HL-60 (cell line): ENCODE data around the gene TTN.

Source experiments
- DNase-seq, 2 experiments: peaks; one replicate each; pipeline ENCODE4 v3.0.0-alpha.2; 2010 to 2020; ENCODE audit warnings: low read depth in 1 of 2, low spot score in 1 of 2
- H3K27ac ChIP-seq: fragments of 250-450 bp; sonication (Bioruptor Pico); replicated peaks from 2 replicates; pipeline ENCODE4 v1.5.1; 2020; ENCODE audit warnings: mild to moderate bottlenecking, moderate library complexity
- H3K27me3 ChIP-seq: fragments of 250-450 bp; sonication (Bioruptor Pico); 2 replicates; pipeline ENCODE4 v1.5.1; 2021; ENCODE audit warnings: mild to moderate bottlenecking, moderate library complexity; ENCODE audit not compliant: insufficient read depth, poor library complexity, severe bottlenecking
- H3K4me3 ChIP-seq: replicated peaks from 2 replicates; pipeline ENCODE4 v1.5.1; 2011; ENCODE audit warnings: mild to moderate bottlenecking, control low read depth, low read length; ENCODE audit not compliant: insufficient read depth
- GABPA ChIP-seq: IDR thresholded peaks from 2 replicates; pipeline ENCODE4 v1.6.1; 2012; ENCODE audit warnings: low read depth
- POLR2AphosphoS5 ChIP-seq: IDR thresholded peaks from 2 replicates; pipeline ENCODE4 v1.6.1; 2012; ENCODE audit warnings: low read depth
- SPI1 ChIP-seq: IDR thresholded peaks from 2 replicates; pipeline ENCODE4 v1.6.1; 2012; ENCODE audit warnings: low read depth, mild to moderate bottlenecking, borderline replicate concordance
- TF ChIP-seq, protein P1 (sequence below): IDR thresholded peaks from one replicate; pipeline ENCODE4 v1.5.1; 2011; ENCODE audit warnings: low read length, control low read depth, inconsistent platforms; ENCODE audit not compliant: insufficient read depth
- TF ChIP-seq, protein P2 (sequence below): IDR thresholded peaks from 2 replicates; pipeline ENCODE4 v1.6.1; 2012; ENCODE audit warnings: low read depth; ENCODE audit not compliant: insufficient replicate concordance

TTN gene

DNA sequence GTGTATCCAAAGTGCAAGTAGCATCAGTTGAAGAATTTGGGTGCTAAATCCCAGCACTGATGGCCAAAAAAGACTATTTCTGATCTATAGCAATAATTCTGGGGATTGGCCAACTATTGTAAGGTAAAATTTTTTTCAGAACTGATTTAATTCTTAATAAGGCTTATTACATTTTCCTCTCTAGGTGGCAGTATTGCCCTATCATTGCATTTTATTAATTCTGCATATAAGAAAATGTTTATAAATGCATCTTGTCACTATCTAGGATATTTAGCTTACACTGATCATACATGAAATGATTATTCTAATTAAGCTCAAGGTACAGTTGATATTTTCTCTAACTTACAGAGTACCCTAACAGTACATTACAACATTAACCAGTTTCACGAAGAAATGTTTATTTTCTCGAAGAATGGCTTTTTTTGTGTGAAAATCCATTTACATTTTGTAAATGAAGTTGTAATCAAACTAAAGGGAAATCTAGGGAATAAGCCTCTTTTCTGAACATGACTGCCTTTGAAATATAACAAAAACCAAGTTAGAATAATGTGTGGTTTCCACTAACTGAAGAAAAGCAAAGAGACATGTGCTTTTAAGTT is 11.0 kb downstream of the TTN start:
- Histone ChIP-seq H3K27me3 (no peaks in the 10 kb centered on the region), H3K27ac (no peak overlapping the region), H3K4me3 (no peak overlapping the region)
- no peak for DNase-seq
- TF ChIP-seq SPI1 (no peak), POLR2AphosphoS5 (no peak), GABPA (no peak)

DNA sequence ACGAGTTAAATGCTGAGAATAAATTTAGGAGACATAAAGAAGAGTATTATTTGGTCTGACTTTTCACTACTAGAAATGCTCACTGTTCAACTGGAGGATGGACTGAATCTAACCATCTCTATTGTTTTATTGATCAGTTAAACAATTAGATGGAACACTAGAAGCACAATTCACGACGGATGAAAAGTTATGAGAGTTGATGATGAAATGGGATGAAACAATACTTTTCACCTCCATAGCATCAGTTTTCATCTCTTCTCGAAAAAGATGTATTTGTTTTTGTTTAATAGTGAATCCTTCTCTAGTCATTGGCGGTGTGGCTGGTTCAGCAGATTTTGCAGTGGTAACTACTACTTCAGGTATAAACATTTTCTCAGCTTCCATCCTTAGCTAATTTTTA is 19.3 kb downstream of the TTN start:
- no peak overlapping the region for H3K4me3 ChIP-seq
- H3K27me3 ChIP-seq: no peaks in the 10 kb centered on the region
- TF ChIP-seq, protein P1, sequence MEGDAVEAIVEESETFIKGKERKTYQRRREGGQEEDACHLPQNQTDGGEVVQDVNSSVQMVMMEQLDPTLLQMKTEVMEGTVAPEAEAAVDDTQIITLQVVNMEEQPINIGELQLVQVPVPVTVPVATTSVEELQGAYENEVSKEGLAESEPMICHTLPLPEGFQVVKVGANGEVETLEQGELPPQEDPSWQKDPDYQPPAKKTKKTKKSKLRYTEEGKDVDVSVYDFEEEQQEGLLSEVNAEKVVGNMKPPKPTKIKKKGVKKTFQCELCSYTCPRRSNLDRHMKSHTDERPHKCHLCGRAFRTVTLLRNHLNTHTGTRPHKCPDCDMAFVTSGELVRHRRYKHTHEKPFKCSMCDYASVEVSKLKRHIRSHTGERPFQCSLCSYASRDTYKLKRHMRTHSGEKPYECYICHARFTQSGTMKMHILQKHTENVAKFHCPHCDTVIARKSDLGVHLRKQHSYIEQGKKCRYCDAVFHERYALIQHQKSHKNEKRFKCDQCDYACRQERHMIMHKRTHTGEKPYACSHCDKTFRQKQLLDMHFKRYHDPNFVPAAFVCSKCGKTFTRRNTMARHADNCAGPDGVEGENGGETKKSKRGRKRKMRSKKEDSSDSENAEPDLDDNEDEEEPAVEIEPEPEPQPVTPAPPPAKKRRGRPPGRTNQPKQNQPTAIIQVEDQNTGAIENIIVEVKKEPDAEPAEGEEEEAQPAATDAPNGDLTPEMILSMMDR: no peak
- no peak for TF ChIP-seq GABPA
- no peak for TF ChIP-seq POLR2AphosphoS5
- no peak for TF ChIP-seq SPI1
- H3K27ac ChIP-seq: no peak overlapping the region
- DNase-seq: no peak

DNA sequence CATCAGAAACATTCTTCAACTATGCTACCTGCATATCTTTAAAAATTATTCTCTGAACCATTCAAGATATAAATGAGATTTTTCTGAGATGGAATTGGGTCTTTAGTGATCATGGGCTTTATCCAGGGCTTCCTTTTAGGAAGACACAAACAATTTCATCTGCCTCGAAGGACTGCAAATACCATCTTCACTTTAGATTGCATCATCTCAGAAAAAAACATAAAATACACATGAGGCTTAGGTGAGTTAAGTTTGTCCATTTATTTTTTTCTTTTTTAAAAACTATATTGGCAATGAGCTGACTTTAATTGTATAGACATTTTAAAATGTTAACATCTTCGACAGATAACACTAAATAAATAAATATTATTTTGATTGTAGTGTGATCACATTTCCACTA is 20.1 kb downstream of the TTN start:
- no peaks in the 10 kb centered on the region for H3K27me3 ChIP-seq
- no peak overlapping the region for H3K27ac ChIP-seq
- no peak for DNase-seq
- TF ChIP-seq, protein P1: no peak
- TF ChIP-seq SPI1: no peak
- TF ChIP-seq, protein P2, sequence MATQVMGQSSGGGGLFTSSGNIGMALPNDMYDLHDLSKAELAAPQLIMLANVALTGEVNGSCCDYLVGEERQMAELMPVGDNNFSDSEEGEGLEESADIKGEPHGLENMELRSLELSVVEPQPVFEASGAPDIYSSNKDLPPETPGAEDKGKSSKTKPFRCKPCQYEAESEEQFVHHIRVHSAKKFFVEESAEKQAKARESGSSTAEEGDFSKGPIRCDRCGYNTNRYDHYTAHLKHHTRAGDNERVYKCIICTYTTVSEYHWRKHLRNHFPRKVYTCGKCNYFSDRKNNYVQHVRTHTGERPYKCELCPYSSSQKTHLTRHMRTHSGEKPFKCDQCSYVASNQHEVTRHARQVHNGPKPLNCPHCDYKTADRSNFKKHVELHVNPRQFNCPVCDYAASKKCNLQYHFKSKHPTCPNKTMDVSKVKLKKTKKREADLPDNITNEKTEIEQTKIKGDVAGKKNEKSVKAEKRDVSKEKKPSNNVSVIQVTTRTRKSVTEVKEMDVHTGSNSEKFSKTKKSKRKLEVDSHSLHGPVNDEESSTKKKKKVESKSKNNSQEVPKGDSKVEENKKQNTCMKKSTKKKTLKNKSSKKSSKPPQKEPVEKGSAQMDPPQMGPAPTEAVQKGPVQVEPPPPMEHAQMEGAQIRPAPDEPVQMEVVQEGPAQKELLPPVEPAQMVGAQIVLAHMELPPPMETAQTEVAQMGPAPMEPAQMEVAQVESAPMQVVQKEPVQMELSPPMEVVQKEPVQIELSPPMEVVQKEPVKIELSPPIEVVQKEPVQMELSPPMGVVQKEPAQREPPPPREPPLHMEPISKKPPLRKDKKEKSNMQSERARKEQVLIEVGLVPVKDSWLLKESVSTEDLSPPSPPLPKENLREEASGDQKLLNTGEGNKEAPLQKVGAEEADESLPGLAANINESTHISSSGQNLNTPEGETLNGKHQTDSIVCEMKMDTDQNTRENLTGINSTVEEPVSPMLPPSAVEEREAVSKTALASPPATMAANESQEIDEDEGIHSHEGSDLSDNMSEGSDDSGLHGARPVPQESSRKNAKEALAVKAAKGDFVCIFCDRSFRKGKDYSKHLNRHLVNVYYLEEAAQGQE: no peak
- no peak for TF ChIP-seq POLR2AphosphoS5
- TF ChIP-seq GABPA: no peak
- H3K4me3 ChIP-seq: no peak overlapping the region

DNA sequence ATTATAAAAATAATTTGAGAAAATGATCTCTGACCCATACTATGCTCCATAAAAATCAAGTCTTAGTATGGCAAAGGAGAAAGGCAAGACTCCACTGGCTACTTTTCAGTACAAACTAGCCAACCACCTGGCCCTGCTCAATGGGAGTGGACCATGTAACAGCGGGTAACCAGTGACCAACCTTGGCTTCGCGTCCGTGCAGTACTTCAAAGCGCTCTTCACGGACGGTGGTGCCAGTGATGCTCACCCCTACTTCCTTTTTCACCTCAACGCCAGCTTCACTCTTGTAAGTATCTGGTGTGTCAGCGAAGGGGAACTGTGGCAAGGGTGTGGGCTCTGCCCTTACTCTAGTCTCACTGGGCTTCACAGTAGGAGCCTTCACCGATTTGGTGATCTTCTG is 23.3 kb downstream of the TTN start:
- H3K4me3 ChIP-seq: no peak overlapping the region
- no peak overlapping the region for H3K27ac ChIP-seq
- DNase-seq: no peak
- TF ChIP-seq, protein P2: no peak
- TF ChIP-seq, protein P1: no peak
- TF ChIP-seq POLR2AphosphoS5 (no peak), SPI1 (no peak)
- H3K27me3 ChIP-seq: no peaks in the 10 kb centered on the region
